Epithelial cell of esophagus (primary cell): Measurements from ENCODE around the gene PRIMA1.

ENCODE experiments used
- DNase-seq: peaks from one replicate; pipeline ENCODE4 v3.0.0; 2010; ENCODE audit warnings: low read depth
- H3K4me3 ChIP-seq: 2 replicates; pipeline ENCODE4 v1.5.1; 2011; ENCODE audit warnings: mild to moderate bottlenecking, low read length, control low read depth
- CTCF ChIP-seq: IDR thresholded peaks from 2 replicates; pipeline ENCODE4 v1.5.1; 2011; ENCODE audit warnings: low read depth, mild to moderate bottlenecking, low read length, control low read depth, inconsistent platforms; ENCODE audit not compliant: insufficient read depth; ENCODE audit errors: missing control alignments

PRIMA1 gene

GRCh38 chr14:93804654-93805053, 16.4 kb upstream of the PRIMA1 start:
- no peak for DNase-seq
- no peak overlapping the region for H3K4me3 ChIP-seq
- no peak for TF ChIP-seq CTCF

- no peak for TF ChIP-seq CTCF
- no peak for DNase-seq
- H3K4me3 ChIP-seq = no peak overlapping the region
Observed at GRCh38 chr14:93803408-93804318, 15.4 kb upstream of the PRIMA1 start.

- no peak for TF ChIP-seq CTCF
- DNase-seq = peak; percentile 18
- H3K4me3 ChIP-seq = no peak overlapping the region
Observed at GRCh38 chr14:93799989-93800921, 12.0 kb upstream of the PRIMA1 start.

- DNase-seq = no peak
- no peak overlapping the region for H3K4me3 ChIP-seq
- TF ChIP-seq CTCF = no peak
Observed at GRCh38 chr14:93799617-93799988, 11.3 kb upstream of the PRIMA1 start.

- H3K4me3 ChIP-seq = no peak overlapping the region
- TF ChIP-seq CTCF = no peak
- DNase-seq = no peak
Observed at GRCh38 chr14:93797536-93797935, 9.3 kb upstream of the PRIMA1 start.

GRCh38 chr14:93797071-93797470, 8.8 kb upstream of the PRIMA1 start:
- no peak overlapping the region for H3K4me3 ChIP-seq
- no peak for TF ChIP-seq CTCF
- no peak for DNase-seq
